Esophagus muscularis mucosa (tissue), 4 donors: ENCODE data around the gene DPPA4.

Experiments used
- EP300 ChIP-seq: sonication (generic); formaldehyde crosslinking; IDR thresholded peaks from one replicate; pipeline ENCODE4 v1.6.1; 2017; ENCODE audit warnings: antibody characterized with exemption
- POLR2A ChIP-seq: fragments of 450-650 bp; IDR thresholded peaks from one replicate; pipeline ENCODE4 v1.6.1; 2017; ENCODE audit warnings: antibody characterized with exemption, moderate library complexity, mild to moderate bottlenecking, low read depth
- POLR2AphosphoS5 ChIP-seq, 2 donors: sonication (generic); formaldehyde crosslinking; IDR thresholded peaks; one replicate each; pipeline ENCODE4 v1.6.1; 2017; ENCODE audit warnings: antibody characterized with exemption in 2 of 2
- TF ChIP-seq, protein P1 (sequence below), 3 experiments: fragments of 200-600 bp in 2 of 3; fragments of 450-650 bp in 1 of 3; sonication (generic) in 2 of 3; IDR thresholded peaks; one replicate each; pipeline ENCODE4 v1.5.1; 2017 to 2019; ENCODE audit warnings: antibody characterized with exemption in 3 of 3, mild to moderate bottlenecking in 2 of 3, moderate library complexity in 1 of 3

GRCh38 chr3:109373933-109374332 is 36.6 kb upstream of the DPPA4 start:
- TF ChIP-seq EP300 = no peak
- TF ChIP-seq, protein P1, sequence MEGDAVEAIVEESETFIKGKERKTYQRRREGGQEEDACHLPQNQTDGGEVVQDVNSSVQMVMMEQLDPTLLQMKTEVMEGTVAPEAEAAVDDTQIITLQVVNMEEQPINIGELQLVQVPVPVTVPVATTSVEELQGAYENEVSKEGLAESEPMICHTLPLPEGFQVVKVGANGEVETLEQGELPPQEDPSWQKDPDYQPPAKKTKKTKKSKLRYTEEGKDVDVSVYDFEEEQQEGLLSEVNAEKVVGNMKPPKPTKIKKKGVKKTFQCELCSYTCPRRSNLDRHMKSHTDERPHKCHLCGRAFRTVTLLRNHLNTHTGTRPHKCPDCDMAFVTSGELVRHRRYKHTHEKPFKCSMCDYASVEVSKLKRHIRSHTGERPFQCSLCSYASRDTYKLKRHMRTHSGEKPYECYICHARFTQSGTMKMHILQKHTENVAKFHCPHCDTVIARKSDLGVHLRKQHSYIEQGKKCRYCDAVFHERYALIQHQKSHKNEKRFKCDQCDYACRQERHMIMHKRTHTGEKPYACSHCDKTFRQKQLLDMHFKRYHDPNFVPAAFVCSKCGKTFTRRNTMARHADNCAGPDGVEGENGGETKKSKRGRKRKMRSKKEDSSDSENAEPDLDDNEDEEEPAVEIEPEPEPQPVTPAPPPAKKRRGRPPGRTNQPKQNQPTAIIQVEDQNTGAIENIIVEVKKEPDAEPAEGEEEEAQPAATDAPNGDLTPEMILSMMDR (IDR thresholded peaks at IDR 0.05) = no peak
- TF ChIP-seq POLR2A = no peak
- TF ChIP-seq POLR2AphosphoS5 (IDR thresholded peaks at IDR 0.05) = no peak
